GM12864 (cell line): ENCODE measurements around the gene ACTN2.

ENCODE experiments used
- DNase-seq: peaks from one replicate; pipeline ENCODE4 v3.0.0-alpha.2; 2011; ENCODE audit warnings: low read depth
- H3K4me3 ChIP-seq: 2 replicates; pipeline ENCODE4 v1.5.1; 2011; ENCODE audit warnings: mild to moderate bottlenecking, low read depth, low read length, control low read depth
- CTCF ChIP-seq: IDR thresholded peaks from 2 replicates; pipeline ENCODE4 v1.5.1; 2011; ENCODE audit warnings: low read depth, mild to moderate bottlenecking, moderate library complexity, low read length, control low read depth, inconsistent platforms; ENCODE audit errors: missing control alignments

Gene ACTN2

GRCh38 chr1:236747311-236747985, 61.1 kb downstream of the ACTN2 start:
- TF ChIP-seq CTCF = no peak
- DNase-seq = no peak
- no peak overlapping the region for H3K4me3 ChIP-seq

GRCh38 chr1:236748268-236748870, 62.1 kb downstream of the ACTN2 start:
- H3K4me3 ChIP-seq = no peak overlapping the region
- TF ChIP-seq CTCF = peak; percentile 51
- no peak for DNase-seq

- no peak for TF ChIP-seq CTCF
- no peak for DNase-seq
- H3K4me3 ChIP-seq = no peak overlapping the region
These were observed 64.6 kb downstream of the ACTN2 start for GRCh38 chr1:236750928-236751327.

GRCh38 chr1:236751385-236751784, 65.1 kb downstream of the ACTN2 start:
- TF ChIP-seq CTCF = no peak
- no peak overlapping the region for H3K4me3 ChIP-seq
- DNase-seq = no peak

GRCh38 chr1:236751935-236752334, 65.6 kb downstream of the ACTN2 start:
- DNase-seq = no peak
- no peak for TF ChIP-seq CTCF
- no peak overlapping the region for H3K4me3 ChIP-seq

- no peak for DNase-seq
- H3K4me3 ChIP-seq = no peak overlapping the region
- peak; percentile 37 for TF ChIP-seq CTCF
These were observed 67.2 kb downstream of the ACTN2 start for GRCh38 chr1:236753516-236753915.

- no peak for TF ChIP-seq CTCF
- H3K4me3 ChIP-seq = no peak overlapping the region
- no peak for DNase-seq
These were observed 67.7 kb downstream of the ACTN2 start for GRCh38 chr1:236753964-236754363.
